HG03135 (cell line): ENCODE results near the gene SERINC5.
"Not testable (repeated sequence)": the region's sequence is repeated elsewhere in the genome, so short reads cannot be mapped to it uniquely, and the experiment has no call there.

Experiments
- ATAC-seq: cut with Tn5 transposase; IDR thresholded peaks from one replicate; pipeline ENCODE4 v1.9.1; 2021; ENCODE audit warnings: mild to moderate bottlenecking, moderate library complexity; ENCODE audit not compliant: unreplicated experiment

The SERINC5 gene

DNA sequence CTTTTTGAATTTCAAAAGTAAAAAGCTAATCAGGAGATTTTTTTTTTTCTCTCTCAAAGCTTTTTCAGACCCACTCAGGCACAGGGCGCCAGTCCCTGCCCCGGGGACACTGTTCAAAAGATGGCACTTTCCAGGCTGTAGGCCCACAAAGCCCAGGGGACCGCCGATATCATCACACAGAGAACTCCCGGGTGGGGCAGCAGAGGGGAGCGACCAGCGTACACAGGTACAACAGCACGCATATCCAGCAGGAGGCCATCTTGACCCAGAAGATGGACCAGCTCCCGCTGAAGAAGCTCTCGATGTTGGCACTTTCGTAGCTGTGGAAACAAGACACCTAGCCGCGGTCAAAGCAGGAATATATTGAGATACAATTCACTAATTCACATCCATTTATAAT is 112.4 kb downstream of the SERINC5 start:
- no peak for ATAC-seq

DNA sequence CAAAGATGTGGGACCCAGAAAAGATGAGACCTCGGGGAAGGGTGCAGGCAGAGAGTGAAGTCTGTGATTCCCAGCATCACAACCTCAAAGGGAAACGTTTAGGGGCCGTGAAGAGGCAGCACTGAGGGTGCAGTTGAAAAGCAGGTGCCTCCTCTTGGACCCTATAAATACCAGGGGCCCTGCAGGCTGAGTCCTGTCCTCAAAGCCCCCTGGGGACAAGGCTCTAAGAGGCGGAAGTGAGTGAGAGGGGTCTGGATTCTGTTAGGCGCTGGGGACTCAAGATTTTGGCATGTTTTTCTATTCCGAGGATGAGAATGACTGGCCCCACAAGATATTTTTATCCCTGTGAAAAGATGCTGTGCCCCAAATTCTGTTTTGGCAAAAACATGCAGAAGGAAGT is 112.9 kb downstream of the SERINC5 start:
- no peak for ATAC-seq

DNA sequence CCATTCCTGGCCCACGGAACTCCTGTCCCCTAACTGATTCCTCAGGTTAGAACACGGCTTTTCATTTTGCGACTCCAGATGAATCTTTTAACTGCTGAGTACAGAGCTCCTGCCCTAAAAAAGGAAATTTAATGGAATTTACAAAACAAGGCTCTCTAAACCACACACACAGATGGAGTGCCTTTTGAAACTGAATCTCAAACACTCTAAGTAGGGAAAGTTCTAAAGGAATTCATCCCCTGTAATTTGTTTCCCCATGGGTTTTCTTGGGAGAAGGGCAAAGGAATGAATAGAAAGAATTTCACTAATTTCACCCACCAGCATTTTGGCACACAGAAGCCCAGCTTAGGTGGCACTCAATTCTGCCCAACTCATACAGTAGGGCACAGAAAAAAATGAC is 114.2 kb downstream of the SERINC5 start:
- no peak for ATAC-seq

DNA sequence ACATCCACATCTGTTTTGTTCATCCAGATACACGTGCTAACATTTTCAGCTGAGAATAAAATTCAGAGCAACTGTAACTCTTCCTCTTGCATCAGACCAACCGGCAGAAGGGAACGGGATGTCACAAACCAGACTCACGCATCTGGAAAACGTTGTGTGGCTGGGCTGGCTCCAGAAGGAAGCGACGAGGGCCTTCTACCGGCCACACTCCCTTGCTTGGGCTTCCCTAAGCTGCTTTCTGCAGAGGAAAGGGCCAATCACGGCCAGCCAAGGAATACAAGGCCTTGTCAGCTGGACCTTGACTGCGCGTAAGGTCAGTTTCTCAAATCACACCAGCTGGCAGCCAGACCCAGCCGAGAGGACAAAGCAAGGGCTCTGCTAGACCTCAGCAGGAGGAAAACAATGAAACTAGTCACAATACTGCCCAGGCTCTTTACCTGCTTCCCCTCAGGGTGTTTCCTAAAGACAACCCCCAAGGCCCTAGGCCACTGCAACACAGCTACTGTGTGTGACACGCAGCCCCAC is 114.6 kb downstream of the SERINC5 start:
- ATAC-seq = no peak

DNA sequence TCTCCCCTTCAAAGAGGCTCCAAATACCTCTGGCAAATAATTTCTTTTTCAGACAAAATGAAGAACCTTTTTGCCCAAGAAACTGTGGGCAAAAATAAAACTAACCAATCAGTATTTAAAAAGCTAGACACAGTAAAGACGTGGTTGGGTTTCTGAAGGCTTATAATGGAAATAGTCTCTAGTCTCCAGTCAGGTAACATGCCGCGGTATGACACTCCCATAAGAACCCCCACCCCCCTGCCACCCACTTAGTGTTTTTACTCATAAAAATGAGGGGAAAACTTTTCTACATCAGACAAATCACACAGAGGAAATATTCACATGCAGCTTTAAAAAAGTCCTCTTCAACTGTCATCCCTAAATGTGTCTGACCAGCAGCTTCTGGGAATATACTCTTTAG is 115.4 kb downstream of the SERINC5 start:
- no peak for ATAC-seq

DNA sequence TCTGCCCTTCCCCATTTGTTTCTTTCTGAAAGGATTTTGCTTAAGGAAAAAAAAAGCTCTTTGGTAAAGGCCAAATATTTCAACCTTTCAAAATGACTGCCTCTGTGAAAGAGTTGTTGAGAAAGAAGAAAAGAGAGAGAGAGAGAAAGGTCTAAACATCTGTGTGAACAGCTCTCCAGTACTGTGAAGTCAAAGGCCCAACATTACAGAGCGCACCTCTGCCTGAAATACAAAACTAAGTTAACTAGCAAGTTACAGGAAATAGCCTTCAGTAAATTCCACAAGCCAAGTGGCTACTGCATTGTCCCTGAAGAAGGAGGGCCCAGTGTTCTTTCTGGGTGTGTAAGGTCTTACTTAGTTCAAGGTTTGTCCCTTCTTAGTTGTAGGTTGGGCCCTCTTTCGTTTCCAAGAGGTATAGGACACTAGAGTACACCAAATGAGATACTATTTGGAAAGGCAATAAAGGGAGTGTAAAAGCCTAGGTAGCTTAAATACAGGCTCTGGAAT is 116.3 kb downstream of the SERINC5 start:
- ATAC-seq = no peak

DNA sequence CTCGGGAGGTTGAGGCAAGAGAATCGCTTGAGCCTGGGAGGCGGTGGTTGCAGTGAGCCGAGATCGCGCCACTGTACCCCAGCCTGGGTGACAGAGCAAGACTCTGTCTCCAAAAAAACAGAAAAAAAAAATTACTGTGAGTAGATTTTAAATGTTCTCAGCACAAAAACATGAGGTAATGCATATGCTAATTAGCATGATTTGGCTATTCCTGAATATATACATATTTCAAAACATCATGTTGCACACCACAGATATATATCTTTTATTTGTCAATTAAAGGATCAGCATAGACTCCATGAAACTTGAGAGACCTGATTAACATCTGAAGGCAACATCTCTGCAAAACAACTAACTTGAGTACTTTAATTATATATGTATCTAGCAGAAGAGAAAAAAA is 117.4 kb downstream of the SERINC5 start:
- ATAC-seq = no peak

DNA sequence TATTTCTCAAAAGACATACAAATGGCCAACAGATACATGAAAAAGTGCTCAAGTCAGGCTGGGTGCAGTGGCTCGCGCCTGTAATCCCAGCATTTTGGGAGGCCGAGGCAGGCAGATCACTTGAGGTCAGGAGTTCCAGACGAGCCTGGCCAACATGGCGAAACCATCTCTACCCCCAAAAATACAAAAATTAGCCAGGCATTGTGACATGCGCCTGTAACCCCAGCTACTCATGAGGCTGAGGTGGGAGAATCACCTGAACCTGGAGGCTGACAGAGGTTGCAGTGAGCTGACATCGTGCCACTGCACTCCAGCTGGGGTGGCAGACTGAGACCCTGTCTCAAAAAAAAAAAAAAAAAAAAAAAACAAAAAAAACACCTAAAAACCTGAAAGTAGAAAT is 119.0 kb downstream of the SERINC5 start:
- not testable (repeated sequence) for ATAC-seq

DNA sequence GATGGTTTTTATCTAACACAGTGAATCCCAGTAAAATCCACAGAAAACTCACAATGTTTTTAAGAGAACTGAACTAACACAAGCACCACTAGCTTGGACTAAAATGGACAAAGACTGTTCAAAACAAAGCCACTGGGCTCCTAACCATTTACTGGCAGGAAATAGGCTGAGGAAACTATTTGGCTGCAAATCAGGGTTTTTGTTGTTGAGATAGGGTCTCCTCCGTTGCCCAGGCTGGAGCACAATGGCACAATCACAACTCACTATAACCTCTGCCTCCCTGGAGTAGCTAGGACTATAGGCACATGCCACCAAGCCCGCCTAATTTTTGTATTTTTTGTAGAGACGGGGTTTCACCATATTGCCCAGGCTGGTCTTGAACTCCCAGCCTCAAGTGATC is 121.0 kb downstream of the SERINC5 start:
- no peak for ATAC-seq

DNA sequence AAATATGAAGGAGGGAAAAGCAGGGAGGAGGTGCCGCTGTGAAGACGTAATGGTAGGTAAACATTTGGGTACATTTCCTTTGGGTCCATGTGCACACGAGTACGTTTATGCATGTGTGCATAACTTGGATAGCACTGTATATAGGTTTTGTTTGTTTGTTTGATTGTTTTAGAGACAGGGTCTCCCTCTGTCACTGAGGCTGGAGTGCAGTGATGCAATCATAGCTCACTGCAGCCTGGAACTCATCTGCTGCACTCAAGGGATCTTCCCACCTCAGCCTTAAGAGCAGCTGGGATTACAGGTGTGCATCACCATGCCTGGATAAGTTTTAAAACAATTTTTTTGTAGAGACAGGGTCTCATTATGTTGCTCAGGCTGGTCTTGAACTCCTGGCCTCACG is 126.7 kb downstream of the SERINC5 start:
- ATAC-seq = no peak

DNA sequence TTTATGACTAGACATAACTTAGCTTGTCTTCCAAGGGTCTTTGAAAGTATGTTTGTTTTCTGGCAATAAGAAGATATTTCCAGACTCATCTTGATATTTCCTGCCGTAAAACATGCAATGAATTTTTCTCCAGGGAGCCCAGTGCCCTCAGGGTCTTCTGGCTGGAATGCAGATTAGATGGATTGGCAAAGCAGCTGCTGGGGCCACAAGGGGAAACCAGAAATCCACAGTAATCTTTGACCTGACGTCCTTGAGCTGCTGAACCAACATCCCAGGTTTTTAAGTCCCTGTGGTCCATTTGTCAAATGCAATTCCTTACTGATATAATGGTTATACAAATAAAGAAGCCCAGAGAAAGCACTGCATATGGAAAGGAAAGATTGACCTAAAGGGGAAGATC is 127.7 kb downstream of the SERINC5 start:
- no peak for ATAC-seq

DNA sequence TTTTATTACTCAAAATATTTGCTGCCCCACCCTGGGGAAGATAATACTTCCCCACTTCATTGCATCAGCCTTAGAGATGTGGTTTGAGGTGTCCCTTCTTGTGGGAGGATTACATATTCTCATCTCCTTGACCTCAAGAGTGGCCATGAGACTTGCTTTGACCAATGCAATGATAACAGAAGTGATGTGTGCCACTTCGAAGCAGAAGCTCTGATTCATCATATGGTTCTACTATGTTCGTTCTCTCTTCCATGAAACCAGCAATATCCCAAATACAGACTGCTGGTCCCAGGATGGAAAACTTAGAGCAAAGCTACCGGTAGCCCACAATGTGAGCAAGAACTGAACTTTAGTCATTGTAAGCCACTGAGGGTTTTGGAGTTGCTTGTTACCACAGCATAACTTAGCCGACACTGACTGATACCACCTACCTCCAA is 128.7 kb downstream of the SERINC5 start:
- no peak for ATAC-seq

DNA sequence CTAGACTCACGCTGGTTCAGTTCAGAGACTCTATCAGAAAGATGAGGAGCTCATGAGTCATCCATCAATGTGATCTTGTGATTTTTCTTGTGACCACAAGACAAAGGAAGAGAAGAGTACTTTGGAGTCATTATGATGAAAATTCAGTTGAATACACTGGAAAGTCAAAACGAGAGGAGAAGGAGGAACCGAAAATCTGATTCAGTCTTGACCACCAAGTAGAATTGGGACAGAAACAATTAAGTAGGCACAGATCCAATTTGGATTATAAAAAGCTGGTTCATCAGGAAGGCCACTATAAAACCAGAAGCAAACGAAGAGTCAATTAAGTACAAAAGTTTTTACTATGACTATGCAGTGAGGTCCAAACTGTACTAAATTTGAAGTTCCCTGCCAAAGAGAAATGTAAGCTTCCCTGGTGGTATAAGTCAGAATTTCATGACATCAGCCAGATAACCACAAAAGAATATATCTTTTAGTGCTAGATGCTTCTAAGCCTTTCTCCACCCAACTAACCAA is 129.8 kb downstream of the SERINC5 start:
- ATAC-seq = peak; percentile 59

DNA sequence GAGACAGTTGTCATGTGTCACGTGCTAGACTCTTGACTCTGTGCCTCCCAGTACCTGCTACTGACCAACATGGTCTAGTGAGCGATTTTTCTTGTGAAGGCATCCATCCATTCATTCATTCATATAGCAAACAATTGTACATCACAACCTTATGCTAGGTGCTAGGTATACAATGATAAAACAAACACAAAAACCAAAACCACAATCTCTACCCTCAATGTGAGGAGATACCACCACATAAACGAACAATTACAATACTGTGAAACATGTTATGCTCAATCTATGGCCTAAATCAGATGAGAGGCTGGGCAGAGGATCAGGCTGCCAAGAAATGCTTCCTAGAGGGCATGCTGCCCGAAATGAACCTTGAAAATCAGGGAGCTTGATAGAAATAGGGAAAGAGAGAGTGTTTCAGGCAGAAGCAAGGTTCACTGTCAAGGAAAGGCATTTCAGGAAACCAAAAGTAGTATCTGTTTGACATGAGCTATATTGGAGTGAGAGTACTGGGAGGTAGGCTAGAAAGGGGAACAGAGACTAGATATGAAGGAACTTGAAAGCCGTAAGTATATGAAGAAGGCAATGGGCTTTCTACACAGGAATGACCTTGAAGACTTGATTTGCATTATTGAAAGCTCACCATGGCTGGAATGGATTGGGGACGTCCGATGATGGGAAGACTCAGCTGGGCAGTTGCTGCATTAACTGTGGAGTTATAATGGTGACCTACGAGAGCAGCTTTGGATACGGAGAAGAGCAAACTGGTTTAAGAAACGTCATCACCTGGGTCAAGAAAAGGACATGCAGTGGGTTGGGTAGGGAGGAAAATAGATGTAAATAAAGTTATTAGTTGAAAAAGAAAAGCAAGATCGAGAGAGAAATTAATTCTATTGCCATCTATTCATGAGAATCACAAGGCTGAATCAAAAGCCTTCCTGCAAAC is 130.6 kb downstream of the SERINC5 start:
- peak; percentile 74 for ATAC-seq

DNA sequence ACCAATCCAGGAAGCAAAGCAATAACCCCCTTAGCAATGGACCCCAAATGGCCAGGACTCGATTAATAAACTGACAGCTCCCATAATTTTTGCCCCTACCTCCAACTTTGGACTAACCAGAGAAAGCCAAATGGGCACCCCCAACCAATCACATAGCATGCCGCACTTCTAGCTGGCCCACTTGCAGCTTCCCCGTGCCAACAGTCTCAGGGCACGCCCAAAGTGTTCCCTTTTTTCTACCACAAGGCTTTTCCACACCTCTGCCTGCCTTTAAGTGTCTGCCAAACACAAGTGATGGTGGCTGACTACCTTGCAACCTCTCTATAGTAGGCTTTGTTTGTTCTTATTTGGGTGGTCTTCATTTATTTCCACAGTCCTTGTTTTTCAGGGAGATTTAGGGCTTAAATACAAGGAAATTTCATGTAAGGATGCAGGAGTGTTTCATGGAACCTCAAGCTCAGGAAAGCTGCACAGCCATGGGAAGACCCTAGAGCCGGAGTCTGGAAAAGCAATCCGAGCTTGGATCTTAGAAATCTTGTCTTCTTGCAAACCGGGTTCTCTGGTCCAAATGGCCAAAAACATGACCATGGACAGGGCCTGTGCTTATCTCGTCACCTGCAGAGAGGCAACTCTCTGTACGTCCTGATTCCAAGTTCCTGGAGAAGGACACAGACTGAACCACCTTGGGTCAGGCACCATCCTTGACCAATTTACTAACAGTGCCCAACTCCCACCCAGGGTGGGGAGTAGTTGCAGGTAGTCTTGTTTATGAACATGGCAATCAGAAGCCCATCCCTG is 131.5 kb downstream of the SERINC5 start:
- no peak for ATAC-seq

DNA sequence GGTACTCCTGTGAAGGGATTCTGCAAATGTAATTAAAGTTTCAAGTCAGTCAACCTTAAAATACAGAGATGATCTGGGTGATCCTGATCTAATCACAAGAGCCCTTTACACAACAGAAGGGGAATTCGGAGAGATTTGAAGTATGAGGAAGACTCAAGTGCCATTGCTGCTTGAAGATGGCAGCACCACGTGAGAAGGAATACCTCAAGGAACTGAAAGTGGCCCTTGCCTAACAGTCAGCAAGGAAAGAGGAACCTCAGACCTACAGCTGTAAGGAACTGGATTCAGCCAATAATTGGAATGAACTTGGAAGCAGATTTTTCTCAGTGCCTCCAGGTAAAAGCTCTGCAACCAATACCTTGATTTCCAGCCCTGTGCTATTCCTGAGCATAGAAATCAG is 133.3 kb downstream of the SERINC5 start:
- ATAC-seq = no peak

DNA sequence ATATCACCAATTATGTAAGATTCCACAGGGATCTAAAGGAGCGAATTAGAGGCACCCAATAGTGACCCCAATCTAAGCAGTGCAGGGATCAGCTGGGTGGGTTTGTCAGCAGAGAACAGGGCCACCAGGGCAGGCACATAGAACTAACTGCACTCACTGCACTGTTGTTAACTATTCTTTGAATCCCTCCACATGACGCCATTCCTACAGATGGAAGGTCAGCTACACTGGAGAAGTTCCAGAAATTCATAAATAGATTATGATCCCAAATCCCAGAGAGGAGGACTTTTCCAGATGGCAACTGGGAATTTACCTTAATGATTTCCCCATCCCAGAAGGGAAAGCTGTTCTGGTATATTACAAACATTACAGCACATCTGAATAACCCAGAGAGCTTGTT is 136.5 kb downstream of the SERINC5 start:
- no peak for ATAC-seq

DNA sequence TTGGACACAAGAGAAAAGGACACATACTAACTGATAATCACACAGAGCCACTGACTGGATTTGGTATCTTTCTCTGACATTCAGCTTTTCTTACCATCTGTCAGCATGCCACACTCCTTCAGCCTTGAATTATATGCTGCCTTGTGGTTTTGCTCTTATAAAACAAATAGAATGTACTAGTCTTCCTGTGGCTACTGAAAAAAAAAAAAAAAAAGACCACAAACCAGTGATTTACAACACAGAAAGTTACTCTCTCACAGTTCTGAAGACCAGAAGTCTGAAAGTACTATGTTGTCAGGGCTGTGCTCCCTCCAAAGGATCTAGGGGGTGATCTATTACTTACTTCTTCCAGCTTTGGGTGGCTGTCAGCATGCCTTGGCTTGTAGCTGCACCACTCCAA is 138.4 kb downstream of the SERINC5 start:
- ATAC-seq = no peak

DNA sequence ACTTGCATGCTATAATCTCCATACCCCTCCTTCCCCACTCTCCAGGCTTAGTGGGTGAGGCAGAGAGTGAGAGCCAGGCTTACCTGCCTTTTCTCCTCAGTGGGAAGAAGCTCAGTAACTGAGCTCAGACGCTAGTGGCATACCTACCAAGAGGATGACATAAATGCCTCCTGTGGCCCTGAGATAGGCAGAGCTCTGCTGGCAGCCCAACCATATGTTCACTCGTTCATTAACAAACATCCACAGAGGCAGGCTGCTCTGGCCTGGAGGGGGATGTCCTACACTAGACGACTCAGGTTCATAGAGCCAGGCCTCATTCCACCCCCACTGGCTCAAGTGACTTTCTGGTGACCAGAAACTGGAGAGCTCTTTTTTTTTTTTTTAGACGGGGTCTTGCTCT is 139.4 kb downstream of the SERINC5 start:
- no peak for ATAC-seq

DNA sequence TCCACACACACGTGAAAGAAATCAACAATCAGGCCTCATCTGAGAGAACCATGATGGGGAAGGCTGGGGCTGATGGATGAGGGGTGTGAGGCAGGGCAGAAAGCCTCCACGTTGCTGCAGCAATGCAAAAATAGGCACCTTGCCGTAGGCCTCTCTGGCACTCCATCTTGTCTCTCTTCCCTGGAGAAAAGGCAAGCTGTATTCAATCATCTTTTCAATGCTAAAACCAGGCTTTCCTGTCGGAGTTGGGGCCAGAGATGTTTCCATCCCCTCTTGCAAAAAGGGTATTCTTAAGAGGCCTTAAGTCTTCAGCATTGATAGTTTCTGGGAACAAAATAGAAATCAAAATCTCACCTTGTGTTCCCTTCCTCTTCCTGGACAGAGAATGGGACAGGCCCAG is 139.8 kb downstream of the SERINC5 start:
- no peak for ATAC-seq

DNA sequence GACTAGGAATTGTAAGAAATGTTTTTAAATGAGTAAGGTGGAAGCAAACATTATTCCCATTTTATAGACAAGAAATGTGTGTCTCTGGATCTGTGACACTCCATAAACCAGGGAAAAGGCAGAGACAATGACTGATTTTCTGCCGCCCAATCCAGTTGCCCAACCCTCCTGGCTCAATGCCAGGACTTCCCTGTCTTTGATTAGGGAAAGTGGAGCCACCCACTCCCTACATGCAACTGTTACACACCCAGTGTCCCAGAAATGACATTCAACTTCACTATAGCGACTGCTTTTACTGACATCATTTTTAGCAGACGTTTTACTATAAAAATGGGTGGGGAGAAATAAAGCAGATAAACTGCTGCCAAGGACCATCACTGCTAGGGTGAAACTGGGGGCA is 141.0 kb downstream of the SERINC5 start:
- no peak for ATAC-seq
